Thoracic aorta endothelial cell (primary cell): ENCODE measurements around the gene FOSL1. TPM values are rescaled to one million over a fixed set of nuclear protein-coding genes. Genes with fewer than 3 reads are reported as not detected.

Source experiments
- total RNA-seq: library from RNA; depleted of rRNA; stranded (reverse); fragments of >200 nt; gene quantifications from 2 replicates; pipeline ENCODE4 v1.2.3, GENCODE V29; 2012

Gene FOSL1
- 41.6 and 48.9 TPM in 2 replicates for total RNA-seq

GRCh38 chr11:65900125-65900898 lies at the start of gene FOSL1:
TSS of gene FOSL1 (minus strand) at chr11:65900388. CDS start at chr11:65900339, 49 bp downstream.

GRCh38 chr11:65945430-65945911 lies 45.3 kb upstream of the FOSL1 start, which contains the start of gene TSGA10IP:
TSS of gene TSGA10IP (plus strand) at chr11:65945480. CDS start at chr11:65945676, 196 bp downstream.

GRCh38 chr11:65919141-65919572 lies 19.0 kb upstream of the FOSL1 start, which contains the start of gene DRAP1:
TSS of gene DRAP1 (plus strand) at chr11:65919426. CDS start at chr11:65919502, 76 bp downstream.

GRCh38 chr11:65918211-65919140 lies 18.3 kb upstream of the FOSL1 start, which contains the start of gene C11orf68:
TSS of gene C11orf68 (minus strand) at chr11:65919062. CDS start at chr11:65919031, 31 bp downstream.

GRCh38 chr11:65890324-65891218 lies 9.6 kb downstream of the FOSL1 start, which contains the start of gene CCDC85B:
TSS of gene CCDC85B (plus strand) at chr11:65890673. CDS start at chr11:65890784, 111 bp downstream.

GRCh38 chr11:65888163-65888814 lies 11.9 kb downstream of the FOSL1 start, which contains the start of gene FIBP:
TSS of gene FIBP (minus strand) at chr11:65888471. CDS start at chr11:65888418, 53 bp downstream.

GRCh38 chr11:65879617-65880016 lies 20.6 kb downstream of the FOSL1 start, which contains the start of gene CTSW:
TSS of gene CTSW (plus strand) at chr11:65879837. CDS start at chr11:65879855, 18 bp downstream.

GRCh38 chr11:65872586-65873317 lies 27.4 kb downstream of the FOSL1 start, which contains the start of gene EFEMP2:
TSS of gene EFEMP2 (minus strand) at chr11:65872800. CDS start at chr11:65872354, 446 bp downstream.

GRCh38 chr11:65860278-65861164 lies 39.7 kb downstream of the FOSL1 start, which contains the start of gene MUS81:
TSS of gene MUS81 (plus strand) at chr11:65860433. CDS start at chr11:65860754, 321 bp downstream.

GRCh38 chr11:65857853-65858680 lies 42.1 kb downstream of the FOSL1 start, which contains the start of gene CFL1:
TSS of gene CFL1 (minus strand) at chr11:65858180. CDS start at chr11:65858099, 81 bp downstream.

Other genes with a start within 250 kb of the FOSL1 start
- 48.1 and 53.8 TPM in 2 replicates for gene RELA, start 237.5 kb downstream of the FOSL1 start, total RNA-seq
- gene KAT5, start 188.1 kb downstream of the FOSL1 start, total RNA-seq, result 28.1 and 31.3 TPM in 2 replicates
- 46.4 and 60.7 TPM in 2 replicates for gene RNASEH2C, start 179.6 kb downstream of the FOSL1 start, total RNA-seq
- gene AP5B1, start 119.4 kb downstream of the FOSL1 start, total RNA-seq, result 12.8 and 17.4 TPM in 2 replicates
- not detected in 2 replicates for gene OVOL1, start 113.3 kb downstream of the FOSL1 start, total RNA-seq
- 0.13 and 0.86 TPM in 2 replicates for gene SNX32, start 66.4 kb downstream of the FOSL1 start, total RNA-seq
- gene CFL1, start 42.2 kb downstream of the FOSL1 start, total RNA-seq, result 1,176 and 1,575 TPM in 2 replicates
- 46.9 and 49.3 TPM in 2 replicates for gene MUS81, start 40.0 kb downstream of the FOSL1 start, total RNA-seq
- 18.9 and 22.0 TPM in 2 replicates for gene EFEMP2, start 27.6 kb downstream of the FOSL1 start, total RNA-seq
- not detected in 2 replicates for gene CTSW, start 20.6 kb downstream of the FOSL1 start, total RNA-seq
- 94.0 and 128 TPM in 2 replicates for gene FIBP, start 11.9 kb downstream of the FOSL1 start, total RNA-seq
- gene CCDC85B, start 9.7 kb downstream of the FOSL1 start, total RNA-seq, result 78.2 and 108 TPM in 2 replicates
- gene C11orf68, start 18.7 kb upstream of the FOSL1 start, total RNA-seq, result 14.4 and 17.0 TPM in 2 replicates
- 74.0 and 108 TPM in 2 replicates for gene DRAP1, start 19.0 kb upstream of the FOSL1 start, total RNA-seq
- gene TSGA10IP, start 45.1 kb upstream of the FOSL1 start, total RNA-seq, result not detected in 2 replicates
- 30.9 and 35.9 TPM in 2 replicates for gene SART1, start 61.3 kb upstream of the FOSL1 start, total RNA-seq
- gene EIF1AD, start 101.8 kb upstream of the FOSL1 start, total RNA-seq, result 32.0 and 33.5 TPM in 2 replicates
- 51.8 and 60.2 TPM in 2 replicates for gene BANF1, start 102.1 kb upstream of the FOSL1 start, total RNA-seq
- 0.22 and 0.53 TPM in 2 replicates for gene CST6, start 111.6 kb upstream of the FOSL1 start, total RNA-seq
- not detected in 2 replicates for gene CATSPER1, start 126.1 kb upstream of the FOSL1 start, total RNA-seq
- 0.36 TPM in 1 of 2 replicates, not detected in the other for gene GAL3ST3, start 148.8 kb upstream of the FOSL1 start, total RNA-seq
- gene SF3B2, start 152.0 kb upstream of the FOSL1 start, total RNA-seq, result 175 and 176 TPM in 2 replicates
- gene PACS1, start 169.9 kb upstream of the FOSL1 start, total RNA-seq, result 28.9 and 35.1 TPM in 2 replicates